Osteoblast (primary cell): ENCODE measurements around the gene AMPH. TPM values are rescaled to one million over a fixed set of nuclear protein-coding genes. Genes with fewer than 3 reads are reported as not detected.

Experiments
- DNase-seq: peaks from one replicate; pipeline ENCODE4 v3.0.0; 2011; ENCODE audit warnings: low spot score, mixed read lengths; ENCODE audit not compliant: insufficient read length; ENCODE audit errors: missing footprints
- H2AFZ ChIP-seq: 2 replicates; pipeline ENCODE4 v1.6.0; 2011; ENCODE audit warnings: mild to moderate bottlenecking, low read length
- H3K27ac ChIP-seq: 2 replicates; pipeline ENCODE4 v1.5.1; 2011; ENCODE audit warnings: mild to moderate bottlenecking, low read depth, low read length, moderate library complexity
- H3K27me3 ChIP-seq: 2 replicates; pipeline ENCODE4 v1.6.0; 2012; ENCODE audit warnings: mild to moderate bottlenecking, control low read depth, inconsistent platforms, low read length, moderate library complexity; ENCODE audit not compliant: insufficient read depth
- H3K36me3 ChIP-seq: 2 replicates; pipeline ENCODE4 v1.5.1; 2011; ENCODE audit warnings: mild to moderate bottlenecking, low read length, control low read depth, moderate library complexity; ENCODE audit not compliant: insufficient read depth
- H3K4me1 ChIP-seq: 2 replicates; pipeline ENCODE4 v1.5.1; 2011; ENCODE audit warnings: mild to moderate bottlenecking, low read length, control low read depth, moderate library complexity; ENCODE audit not compliant: insufficient read depth
- H3K4me2 ChIP-seq: 2 replicates; pipeline ENCODE4 v1.6.0; 2011; ENCODE audit warnings: mild to moderate bottlenecking, low read length; ENCODE audit not compliant: insufficient read depth
- H3K4me3 ChIP-seq: fragments of 200-600 bp; sonication (generic); 3 replicates; pipeline ENCODE4 v1.5.1; 2012; ENCODE audit warnings: mild to moderate bottlenecking, low read length, inconsistent platforms; ENCODE audit not compliant: insufficient read depth
- H3K79me2 ChIP-seq: 2 replicates; pipeline ENCODE4 v1.6.0; 2012; ENCODE audit warnings: mild to moderate bottlenecking, low read length, control low read depth, inconsistent platforms; ENCODE audit not compliant: insufficient read depth
- H3K9me3 ChIP-seq: 2 replicates; pipeline ENCODE4 v1.5.1; 2011; ENCODE audit warnings: low read depth, low read length, control low read depth
- H4K20me1 ChIP-seq: 2 replicates; pipeline ENCODE4 v1.6.0; 2012; ENCODE audit warnings: mild to moderate bottlenecking, low read length, control low read depth; ENCODE audit not compliant: insufficient read depth
- total RNA-seq: library from RNA; depleted of rRNA; stranded (reverse); fragments of >200 nt; gene quantifications from 2 replicates; pipeline ENCODE4 v1.2.3, GENCODE V29; 2012
- TF ChIP-seq, protein P1 (sequence below): IDR thresholded peaks from 2 replicates; pipeline ENCODE4 v1.5.1; 2011; ENCODE audit warnings: mild to moderate bottlenecking, low read depth, low read length, moderate library complexity; ENCODE audit errors: extremely low read depth

The AMPH gene
- total RNA-seq, 1 donor: 1.1 TPM

GRCh38 chr7:38476764-38477163 is 154.4 kb downstream of the AMPH start:
- Histone ChIP-seq H4K20me1 (no peaks in the 10 kb centered on the region), H3K9me3 (no peaks in the 10 kb centered on the region), H3K4me3 (no peak overlapping the region), H3K4me2 (no peak overlapping the region), H3K27ac (no peak overlapping the region), H3K4me1 (no peaks in the 10 kb centered on the region), H3K79me2 (no peaks in the 10 kb centered on the region), H2AFZ (no peak overlapping the region), H3K27me3 (no peaks in the 10 kb centered on the region), H3K36me3 (no peaks in the 10 kb centered on the region)
- DNase-seq: no peak
- TF ChIP-seq, protein P1, sequence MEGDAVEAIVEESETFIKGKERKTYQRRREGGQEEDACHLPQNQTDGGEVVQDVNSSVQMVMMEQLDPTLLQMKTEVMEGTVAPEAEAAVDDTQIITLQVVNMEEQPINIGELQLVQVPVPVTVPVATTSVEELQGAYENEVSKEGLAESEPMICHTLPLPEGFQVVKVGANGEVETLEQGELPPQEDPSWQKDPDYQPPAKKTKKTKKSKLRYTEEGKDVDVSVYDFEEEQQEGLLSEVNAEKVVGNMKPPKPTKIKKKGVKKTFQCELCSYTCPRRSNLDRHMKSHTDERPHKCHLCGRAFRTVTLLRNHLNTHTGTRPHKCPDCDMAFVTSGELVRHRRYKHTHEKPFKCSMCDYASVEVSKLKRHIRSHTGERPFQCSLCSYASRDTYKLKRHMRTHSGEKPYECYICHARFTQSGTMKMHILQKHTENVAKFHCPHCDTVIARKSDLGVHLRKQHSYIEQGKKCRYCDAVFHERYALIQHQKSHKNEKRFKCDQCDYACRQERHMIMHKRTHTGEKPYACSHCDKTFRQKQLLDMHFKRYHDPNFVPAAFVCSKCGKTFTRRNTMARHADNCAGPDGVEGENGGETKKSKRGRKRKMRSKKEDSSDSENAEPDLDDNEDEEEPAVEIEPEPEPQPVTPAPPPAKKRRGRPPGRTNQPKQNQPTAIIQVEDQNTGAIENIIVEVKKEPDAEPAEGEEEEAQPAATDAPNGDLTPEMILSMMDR: no peak

DNA sequence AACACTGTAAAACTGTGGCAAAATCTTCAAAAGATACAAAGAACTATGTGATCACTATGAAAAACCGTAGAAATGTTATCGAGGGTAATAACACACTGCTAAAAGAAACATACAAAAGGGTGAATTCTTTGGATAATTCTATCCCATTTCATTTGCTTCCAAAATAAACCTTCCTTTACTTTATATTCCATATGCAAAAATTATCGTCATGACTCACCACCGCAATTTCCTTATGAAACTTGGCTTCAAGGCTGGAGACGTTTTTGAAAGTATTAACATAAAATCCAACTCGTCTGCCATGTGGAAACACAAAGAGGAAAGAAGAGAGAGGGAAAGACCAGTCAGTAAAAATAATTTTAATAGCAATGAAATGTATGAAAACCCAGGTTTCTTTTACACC is 165.2 kb downstream of the AMPH start:
- TF ChIP-seq, protein P1: no peak
- Histone ChIP-seq H3K79me2 (no peaks in the 10 kb centered on the region), H3K27me3 (no peaks in the 10 kb centered on the region), H3K36me3 (no peaks in the 10 kb centered on the region), H4K20me1 (no peaks in the 10 kb centered on the region), H3K4me2 (no peak overlapping the region), H3K9me3 (no peaks in the 10 kb centered on the region), H2AFZ (no peak overlapping the region), H3K4me1 (no peaks in the 10 kb centered on the region), H3K27ac (no peak overlapping the region), H3K4me3 (no peak overlapping the region)
- no peak for DNase-seq

DNA sequence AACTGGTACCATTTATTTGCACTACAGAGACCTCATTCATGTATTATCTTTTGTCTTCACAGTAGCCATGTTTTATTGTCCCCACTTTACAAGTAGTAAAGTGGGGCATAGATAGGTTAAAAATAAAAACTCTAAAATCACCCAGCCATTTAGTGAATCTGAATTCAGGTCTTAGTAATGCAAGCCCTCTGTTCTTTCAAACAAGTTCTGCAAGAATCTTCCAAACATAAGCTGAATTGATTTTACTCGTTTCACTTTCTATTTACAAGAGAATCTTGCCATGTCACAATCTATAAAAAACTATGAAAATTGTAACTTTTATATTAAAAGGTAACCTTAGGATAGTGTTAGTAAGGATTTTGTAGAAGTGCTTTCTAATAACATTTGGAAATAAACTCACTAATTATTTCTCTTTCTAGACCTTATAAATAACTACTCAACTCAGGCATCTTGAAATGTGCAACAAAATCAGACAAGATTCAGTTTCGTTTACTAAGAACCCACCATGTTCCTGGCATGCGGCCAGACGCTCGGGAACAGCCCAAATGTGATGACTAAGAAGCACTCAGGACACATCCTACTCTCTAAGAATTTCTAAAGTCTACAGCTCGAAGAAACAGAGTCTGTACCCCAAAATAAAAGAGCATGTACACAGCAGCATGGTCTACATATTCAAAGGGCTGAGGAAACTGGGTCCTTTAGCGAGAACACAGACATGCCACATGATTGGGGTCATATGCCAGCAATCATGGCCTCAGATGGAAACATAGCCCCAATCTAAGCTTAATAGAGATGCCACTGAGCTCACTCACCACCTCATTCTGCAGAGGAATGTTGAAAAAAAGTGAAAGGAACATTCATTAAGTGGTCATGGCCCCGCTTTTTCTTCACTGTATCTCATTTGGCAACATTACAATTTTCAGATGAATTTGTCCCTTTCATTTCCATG is 167.6 kb downstream of the AMPH start:
- Histone ChIP-seq H3K36me3 (no peaks in the 10 kb centered on the region), H3K4me1 (no peaks in the 10 kb centered on the region), H4K20me1 (no peaks in the 10 kb centered on the region), H2AFZ (no peak overlapping the region), H3K79me2 (no peaks in the 10 kb centered on the region), H3K27ac (no peak overlapping the region), H3K4me2 (no peak overlapping the region), H3K9me3 (no peaks in the 10 kb centered on the region), H3K4me3 (no peak overlapping the region), H3K27me3 (no peaks in the 10 kb centered on the region)
- DNase-seq: no peak
- TF ChIP-seq, protein P1: no peak

GRCh38 chr7:38462819-38463218 is 168.4 kb downstream of the AMPH start:
- Histone ChIP-seq H3K9me3 (no peaks in the 10 kb centered on the region), H3K4me2 (no peak overlapping the region), H3K4me3 (no peak overlapping the region), H3K79me2 (no peaks in the 10 kb centered on the region), H3K4me1 (no peaks in the 10 kb centered on the region), H3K27me3 (no peaks in the 10 kb centered on the region), H4K20me1 (no peaks in the 10 kb centered on the region), H3K27ac (no peak overlapping the region), H3K36me3 (no peaks in the 10 kb centered on the region), H2AFZ (no peak overlapping the region)
- TF ChIP-seq, protein P1: no peak
- DNase-seq: no peak
